Stimulated activated memory B cell treated with anti-CD40 and anti-IgM and Interleukin-4, amounts not matched to agents 10 μg/mL and 1 μg/mL and 100 μg/mL, for 72 hours (primary cell): ENCODE results near the gene CRIP1.

Experiments
- ATAC-seq: fragments of 150-1000 bp; cut with Tn5 transposase; 2 replicates; pipeline ENCODE4 v1.10.0; 2021
- H3K27ac Mint-ChIP-seq: one replicate; pipeline ENCODE4 v1.8.0; 2022; ENCODE audit warnings: mild to moderate bottlenecking, mixed read lengths
- H3K27me3 Mint-ChIP-seq: one replicate; pipeline ENCODE4 v1.8.0; 2022; ENCODE audit warnings: mixed read lengths
- H3K36me3 Mint-ChIP-seq: one replicate; pipeline ENCODE4 v1.8.0; 2022; ENCODE audit warnings: mixed read lengths
- H3K4me1 Mint-ChIP-seq: one replicate; pipeline ENCODE4 v1.8.0; 2022; ENCODE audit warnings: mixed read lengths
- H3K4me3 Mint-ChIP-seq: one replicate; pipeline ENCODE4 v1.8.0; 2022; ENCODE audit warnings: mild to moderate bottlenecking, moderate library complexity, mixed read lengths
- H3K9me3 Mint-ChIP-seq: one replicate; pipeline ENCODE4 v1.8.0; 2022; ENCODE audit warnings: mixed read lengths

The CRIP1 gene

GRCh38 chr14:105480807-105481801 lies 5.6 kb upstream of the CRIP1 start:
- H3K4me3 Mint-ChIP-seq, result peak overlapping the region; percentile 80
- H3K27me3 Mint-ChIP-seq, result peaks cover 9% of the 10 kb centered on the region
- peaks cover 4% of the 10 kb centered on the region for H3K9me3 Mint-ChIP-seq
- H3K36me3 Mint-ChIP-seq, result peaks cover 5% of the 10 kb centered on the region
- H3K4me1 Mint-ChIP-seq, result peaks cover 83% of the 10 kb centered on the region
- peak overlapping the region; percentile 97 for H3K27ac Mint-ChIP-seq
- peak; percentile 67 for ATAC-seq

- ATAC-seq, result peak; percentile 67
- Mint-ChIP-seq H3K27ac (peak overlapping the region; percentile 97), H3K9me3 (peaks cover 4% of the 10 kb centered on the region), H3K27me3 (peaks cover 8% of the 10 kb centered on the region), H3K36me3 (peaks cover 5% of the 10 kb centered on the region), H3K4me1 (peaks cover 85% of the 10 kb centered on the region), H3K4me3 (peak overlapping the region; percentile 80)
These were observed 4.7 kb upstream of the CRIP1 start for GRCh38 chr14:105481886-105482457.

DNA sequence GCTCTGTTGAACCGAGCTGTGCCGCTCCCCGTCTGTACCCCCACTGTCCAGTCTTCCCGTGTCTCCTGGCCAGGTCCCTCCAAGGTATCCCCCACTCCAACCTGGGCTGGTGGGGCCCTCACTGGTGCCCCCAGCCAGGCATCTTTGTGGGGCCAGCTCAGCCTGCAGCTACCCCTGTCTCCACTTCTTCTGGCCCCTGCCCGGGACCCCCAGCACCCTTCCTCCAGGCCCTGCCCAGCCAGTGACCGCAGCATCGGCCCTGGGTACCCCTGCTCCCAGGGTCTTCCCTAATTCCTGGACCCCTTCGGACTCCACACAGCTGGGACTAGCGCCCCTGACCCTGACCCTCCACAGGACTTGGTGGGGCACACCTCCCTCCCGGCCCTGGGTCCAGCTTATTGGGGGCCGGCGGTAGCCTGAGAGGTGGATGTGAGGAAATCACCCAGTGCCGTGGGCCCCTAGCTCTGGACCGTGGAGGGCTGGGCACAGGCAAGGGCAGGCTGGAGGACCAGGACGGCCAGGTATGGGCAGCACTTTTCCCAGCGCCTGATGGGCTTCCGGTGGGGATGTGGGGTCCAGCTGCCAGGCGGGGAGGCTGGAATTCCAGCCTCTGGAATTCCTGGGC lies 4.1 kb upstream of the CRIP1 start:
- H3K9me3 Mint-ChIP-seq, result peaks cover under 1% of the 10 kb centered on the region
- peak overlapping the region; percentile 80 for H3K4me3 Mint-ChIP-seq
- ATAC-seq, result no peak
- peaks cover 2% of the 10 kb centered on the region for H3K27me3 Mint-ChIP-seq
- H3K36me3 Mint-ChIP-seq, result no peaks in the 10 kb centered on the region
- peak overlapping the region; percentile 97 for H3K27ac Mint-ChIP-seq
- H3K4me1 Mint-ChIP-seq, result peaks cover 79% of the 10 kb centered on the region

- Mint-ChIP-seq H3K27ac (peak overlapping the region; percentile 97), H3K4me3 (no peak overlapping the region), H3K27me3 (no peaks in the 10 kb centered on the region), H3K9me3 (no peaks in the 10 kb centered on the region), H3K4me1 (peaks cover 79% of the 10 kb centered on the region), H3K36me3 (peaks cover 2% of the 10 kb centered on the region)
- no peak for ATAC-seq
These were observed 3.2 kb upstream of the CRIP1 start for GRCh38 chr14:105483300-105484068.

DNA sequence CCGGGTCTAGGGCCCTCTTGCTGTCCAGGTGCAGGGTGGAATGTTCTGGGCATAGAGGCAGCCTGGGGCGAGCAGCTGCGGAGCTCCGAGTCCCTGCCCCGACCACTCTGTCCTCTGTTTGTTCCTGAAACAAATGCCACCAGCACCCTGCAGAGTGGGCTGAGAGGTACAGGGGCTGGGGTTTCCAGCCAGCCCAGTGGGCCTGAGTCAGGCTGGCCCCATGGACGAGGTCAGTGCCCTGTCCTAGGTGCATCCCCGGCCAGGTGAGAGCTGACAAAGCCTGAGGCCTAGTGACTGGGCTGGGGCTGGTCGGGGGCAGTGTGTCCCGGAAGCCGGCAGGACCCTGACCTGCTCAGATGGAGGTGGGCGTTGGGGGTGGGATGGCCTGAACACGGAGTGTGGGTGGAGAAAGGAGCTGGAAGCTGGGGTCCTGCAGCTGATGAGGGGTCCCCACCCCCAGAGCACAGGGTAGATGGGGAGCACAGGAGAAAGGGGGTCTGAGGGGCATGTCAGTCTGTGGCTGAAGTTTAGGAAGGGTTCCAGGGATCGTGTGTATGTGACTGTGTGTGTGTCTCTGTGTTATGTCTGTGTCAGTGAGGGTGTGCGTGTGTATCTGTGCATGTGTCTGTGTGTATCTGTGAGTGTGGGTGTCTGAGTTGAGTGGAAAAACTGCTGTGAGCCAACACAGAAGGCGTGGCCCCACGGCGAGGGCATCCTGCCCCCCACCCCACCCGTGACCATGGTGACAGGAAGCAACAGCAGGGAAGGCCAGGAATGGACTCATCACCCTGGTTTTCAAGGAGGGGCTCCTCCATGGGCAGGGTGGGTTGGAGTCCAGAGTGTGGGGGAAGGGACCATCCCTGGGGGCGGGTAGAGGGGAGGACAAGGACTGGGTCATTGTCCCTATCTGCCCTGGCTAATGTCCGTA lies 2.4 kb upstream of the CRIP1 start:
- Mint-ChIP-seq H3K4me1 (peaks cover 88% of the 10 kb centered on the region), H3K4me3 (no peak overlapping the region)
- no peak for ATAC-seq

GRCh38 chr14:105484997-105485393 lies 1.7 kb upstream of the CRIP1 start:
- Mint-ChIP-seq H3K9me3 (no peaks in the 10 kb centered on the region), H3K4me1 (peaks cover 88% of the 10 kb centered on the region), H3K36me3 (peaks cover 14% of the 10 kb centered on the region), H3K27ac (peak overlapping the region; percentile 97), H3K4me3 (no peak overlapping the region), H3K27me3 (no peaks in the 10 kb centered on the region)
- no peak for ATAC-seq

More for the DNA sequence above, 2.4 kb upstream of the CRIP1 start:
- Mint-ChIP-seq H3K27ac (peak overlapping the region; percentile 97), H3K9me3 (no peaks in the 10 kb centered on the region), H3K27me3 (no peaks in the 10 kb centered on the region), H3K36me3 (peaks cover 11% of the 10 kb centered on the region)

DNA sequence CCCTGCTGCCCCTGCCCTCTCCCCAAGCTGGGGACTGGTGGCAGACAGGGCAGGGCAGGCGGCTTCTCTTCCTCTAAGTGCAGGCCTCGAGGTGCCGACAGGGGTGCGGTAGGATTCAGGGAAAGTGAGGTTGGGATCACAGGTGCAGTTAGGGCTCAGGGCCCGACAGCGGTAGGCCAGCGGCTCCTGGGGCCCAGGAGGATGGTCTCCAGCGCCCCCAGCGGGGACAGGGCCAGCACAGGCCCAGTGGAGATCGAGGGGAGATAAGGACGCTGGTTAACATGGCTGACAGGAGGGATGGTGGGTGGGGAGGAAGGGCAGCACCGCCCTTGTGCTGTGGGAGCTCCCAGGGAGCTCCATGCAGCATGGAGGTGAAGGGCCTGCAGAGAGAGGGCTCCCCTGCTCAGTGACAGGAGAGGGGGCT lies 935 bp upstream of the CRIP1 start:
- ATAC-seq, result no peak
- H3K9me3 Mint-ChIP-seq, result no peaks in the 10 kb centered on the region
- peaks cover 80% of the 10 kb centered on the region for H3K4me1 Mint-ChIP-seq
- peak overlapping the region; percentile 97 for H3K27ac Mint-ChIP-seq
- peaks cover 14% of the 10 kb centered on the region for H3K36me3 Mint-ChIP-seq
- H3K4me3 Mint-ChIP-seq, result peak overlapping the region; percentile 85
- no peaks in the 10 kb centered on the region for H3K27me3 Mint-ChIP-seq

- H3K36me3 Mint-ChIP-seq, result peaks cover 14% of the 10 kb centered on the region
- H3K27ac Mint-ChIP-seq, result peak overlapping the region; percentile 97
- H3K4me3 Mint-ChIP-seq, result peak overlapping the region; percentile 85
- peaks cover 73% of the 10 kb centered on the region for H3K4me1 Mint-ChIP-seq
- no peaks in the 10 kb centered on the region for H3K9me3 Mint-ChIP-seq
- peak; percentile 4 for ATAC-seq
- no peaks in the 10 kb centered on the region for H3K27me3 Mint-ChIP-seq
These were observed 325 bp downstream of the CRIP1 start for GRCh38 chr14:105486974-105487448.

DNA sequence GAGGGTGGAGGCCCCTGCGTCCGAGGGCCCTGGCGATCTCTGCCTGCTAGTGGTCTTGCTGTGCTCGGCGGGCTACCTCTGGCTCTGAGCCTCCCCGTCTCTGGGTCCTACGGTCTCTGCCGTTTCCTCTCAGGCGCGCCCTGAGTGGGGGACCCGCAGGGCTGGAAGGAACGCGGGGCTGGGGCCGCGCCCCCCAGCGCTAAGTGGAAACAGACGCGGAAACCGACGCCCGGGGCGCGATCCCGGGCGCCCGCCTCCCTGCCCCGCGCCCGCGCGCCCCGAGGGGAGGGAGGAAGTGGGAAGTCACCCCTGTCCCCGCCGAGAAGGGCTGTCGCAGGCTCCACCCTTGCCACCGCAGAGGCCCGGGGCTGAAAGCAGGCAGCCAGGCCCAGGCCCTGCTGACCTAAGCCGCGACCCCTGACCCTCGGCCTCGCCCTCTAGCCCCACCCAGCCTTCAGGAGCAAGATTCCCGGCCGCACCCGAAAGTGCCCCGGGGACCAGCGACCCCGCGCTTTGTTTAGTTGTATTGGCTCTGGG lies 831 bp downstream of the CRIP1 start:
- H3K36me3 Mint-ChIP-seq, result peaks cover 14% of the 10 kb centered on the region
- H3K4me3 Mint-ChIP-seq, result peak overlapping the region; percentile 85
- H3K27ac Mint-ChIP-seq, result peak overlapping the region; percentile 97
- no peaks in the 10 kb centered on the region for H3K9me3 Mint-ChIP-seq
- ATAC-seq, result no peak
- H3K4me1 Mint-ChIP-seq, result peaks cover 70% of the 10 kb centered on the region
- no peaks in the 10 kb centered on the region for H3K27me3 Mint-ChIP-seq

DNA sequence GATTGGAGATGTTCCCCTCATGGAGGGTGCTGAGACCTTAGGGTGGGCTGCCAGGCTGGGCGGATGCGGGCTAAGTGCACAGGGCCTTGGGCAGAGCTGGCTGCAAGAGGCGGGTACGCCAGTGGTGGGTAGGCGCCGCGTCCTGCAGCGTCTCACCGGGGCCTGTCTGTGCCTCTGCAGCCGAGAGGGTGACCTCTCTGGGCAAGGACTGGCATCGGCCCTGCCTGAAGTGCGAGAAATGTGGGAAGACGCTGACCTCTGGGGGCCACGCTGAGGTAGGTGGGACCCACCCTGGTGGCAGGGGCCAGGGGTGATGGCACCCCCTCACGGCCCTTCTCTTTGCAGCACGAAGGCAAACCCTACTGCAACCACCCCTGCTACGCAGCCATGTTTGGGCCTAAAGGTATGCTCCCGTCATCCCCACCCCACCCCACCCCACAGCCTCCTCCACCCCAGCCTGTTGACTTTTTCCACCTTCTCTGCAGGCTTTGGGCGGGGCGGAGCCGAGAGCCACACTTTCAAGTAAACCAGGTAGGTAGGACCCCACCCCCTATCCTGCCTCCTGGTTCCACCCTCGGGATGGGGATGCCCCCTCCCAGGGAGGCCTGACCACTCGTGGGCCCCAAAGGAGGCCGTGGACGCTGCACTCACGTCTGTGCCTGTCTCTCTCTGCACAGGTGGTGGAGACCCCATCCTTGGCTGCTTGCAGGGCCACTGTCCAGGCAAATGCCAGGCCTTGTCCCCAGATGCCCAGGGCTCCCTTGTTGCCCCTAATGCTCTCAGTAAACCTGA lies 1.5 kb downstream of the CRIP1 start:
- no peaks in the 10 kb centered on the region for H3K27me3 Mint-ChIP-seq
- peak overlapping the region; percentile 97 for H3K27ac Mint-ChIP-seq
- peaks cover 63% of the 10 kb centered on the region for H3K4me1 Mint-ChIP-seq
- H3K9me3 Mint-ChIP-seq, result no peaks in the 10 kb centered on the region
- no peak for ATAC-seq
- peak overlapping the region; percentile 85 for H3K4me3 Mint-ChIP-seq
- H3K36me3 Mint-ChIP-seq, result peaks cover 14% of the 10 kb centered on the region

DNA sequence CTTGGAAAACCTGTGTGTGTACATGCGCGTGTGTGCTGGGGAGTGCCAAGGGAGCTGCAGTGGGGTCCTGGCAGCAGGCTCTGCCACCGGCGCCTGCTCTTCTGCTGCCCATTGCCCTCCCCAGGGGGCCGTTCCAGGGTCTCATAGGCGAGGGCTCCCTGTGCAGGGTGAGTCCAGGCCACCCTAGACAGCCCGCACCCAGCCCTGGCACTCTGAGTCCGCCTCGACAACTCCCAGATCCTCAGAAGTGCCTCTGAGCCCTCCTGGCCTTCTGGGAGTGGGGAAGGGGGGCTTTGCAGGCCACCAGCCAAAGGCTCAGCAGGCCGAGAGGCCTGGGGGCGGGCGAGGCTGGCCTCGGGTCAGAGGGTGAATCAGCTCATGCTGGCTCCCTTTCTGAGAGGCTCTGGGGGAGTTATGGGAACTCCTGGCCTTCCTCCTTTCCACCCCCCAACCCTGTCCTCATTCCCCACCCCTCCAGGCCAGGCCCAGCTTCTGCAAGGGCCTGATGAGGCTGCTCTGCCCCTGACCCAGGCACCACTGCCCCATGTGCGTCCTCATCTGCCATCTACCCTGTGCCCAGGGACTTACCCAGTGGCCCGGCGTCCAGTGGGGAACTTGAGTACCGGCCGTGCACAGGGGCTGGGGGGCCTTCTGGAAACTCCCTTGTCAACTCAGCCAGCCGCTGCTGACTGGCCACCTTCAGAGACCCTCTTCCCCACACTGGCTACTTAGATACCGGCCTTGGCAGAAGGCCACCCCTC lies 2.3 kb downstream of the CRIP1 start:
- no peak for ATAC-seq
- H3K9me3 Mint-ChIP-seq, result no peaks in the 10 kb centered on the region
- peak overlapping the region; percentile 97 for H3K27ac Mint-ChIP-seq
- H3K4me1 Mint-ChIP-seq, result peaks cover 56% of the 10 kb centered on the region
- peak overlapping the region; percentile 85 for H3K4me3 Mint-ChIP-seq
- no peaks in the 10 kb centered on the region for H3K27me3 Mint-ChIP-seq
- H3K36me3 Mint-ChIP-seq, result peaks cover 14% of the 10 kb centered on the region

DNA sequence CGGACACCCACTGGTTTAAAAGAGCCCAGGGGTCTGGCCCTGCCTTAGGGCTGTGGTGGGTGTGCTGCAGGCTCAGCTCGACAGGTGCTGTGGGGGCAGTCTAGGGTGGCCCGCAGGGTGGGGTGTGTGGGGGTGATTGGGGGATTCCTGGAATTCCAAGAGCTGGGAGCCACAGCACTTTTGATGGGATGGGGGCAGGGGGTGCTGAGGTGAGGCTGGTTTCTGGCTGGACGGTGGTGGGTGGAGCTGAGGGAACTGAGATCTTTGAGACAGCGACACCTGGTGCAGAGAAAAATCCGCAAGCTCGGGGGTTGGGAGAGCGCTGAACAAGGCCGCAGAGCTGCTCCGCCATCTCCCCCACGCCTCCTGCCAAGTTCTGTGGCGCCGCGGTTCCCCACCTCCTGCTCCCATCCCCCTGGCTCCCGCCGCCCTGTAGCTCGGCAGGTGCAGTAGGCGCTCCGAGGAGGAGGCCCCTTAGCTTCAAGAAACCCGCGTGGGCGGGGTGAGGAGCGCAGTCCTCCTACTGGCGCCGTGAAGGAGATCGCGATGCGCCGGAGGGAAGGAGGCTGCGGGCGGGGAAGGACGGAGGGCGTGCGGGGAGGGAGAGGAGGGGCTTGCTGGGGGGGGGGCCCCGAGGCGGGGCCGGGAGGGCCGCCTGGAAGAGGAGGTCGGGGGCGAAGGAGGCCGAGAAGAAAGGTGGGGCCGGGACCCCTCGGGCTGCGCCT lies 3.0 kb downstream of the CRIP1 start:
- Mint-ChIP-seq H3K4me3 (peak overlapping the region; percentile 85), H3K27ac (peak overlapping the region; percentile 75), H3K9me3 (no peaks in the 10 kb centered on the region), H3K27me3 (no peaks in the 10 kb centered on the region), H3K4me1 (peaks cover 49% of the 10 kb centered on the region), H3K36me3 (peaks cover 14% of the 10 kb centered on the region)
- peak; percentile 24 for ATAC-seq
